Kidney (tissue), 14 donors: ENCODE results near the gene ADAMTS6. TPM values are rescaled to one million over a fixed set of nuclear protein-coding genes. Genes with fewer than 3 reads are reported as not detected.

Experiments used
- DNase-seq, 5 donors: peaks; one replicate each; pipeline ENCODE4 v3.0.0-alpha.2; 2013 to 2020
- FAIRE-seq: peaks from 2 replicates; lab custom pipeline; 2012; peaks lifted over from hg19 to GRCh38; lab: Jason Lieb, UNC
- H3K27ac ChIP-seq, 2 donors: one replicate each; pipeline ENCODE4 v1.7.0; 2013; ENCODE audit warnings: low read depth in 2 of 2, low read length in 2 of 2, inconsistent platforms in 1 of 2
- H3K27me3 ChIP-seq: one replicate; pipeline ENCODE4 v1.7.1; 2013; ENCODE audit warnings: low read length, inconsistent platforms; ENCODE audit not compliant: control insufficient read depth, insufficient read depth
- H3K36me3 ChIP-seq, 3 donors: one replicate each; pipeline versions ENCODE4 v1.7.0 to v1.7.1; 2013; ENCODE audit warnings: low read length in 3 of 3, control low read depth in 1 of 3, inconsistent platforms in 1 of 3; ENCODE audit not compliant: insufficient read depth in 3 of 3, control insufficient read depth in 2 of 3
- H3K4me1 ChIP-seq, 3 donors: one replicate each; pipeline versions ENCODE4 v1.7.0 to v1.7.1; 2013; ENCODE audit warnings: low read length in 3 of 3, inconsistent platforms in 1 of 3, low read depth in 1 of 3; ENCODE audit not compliant: control insufficient read depth in 2 of 3, insufficient read depth in 2 of 3
- H3K4me3 ChIP-seq, 3 donors: one replicate each; pipeline versions ENCODE4 v1.7.0 to v1.8.1; 2013; ENCODE audit warnings: low read length in 3 of 3, control low read depth in 1 of 3, inconsistent platforms in 1 of 3
- H3K9ac ChIP-seq, 3 donors: one replicate each; pipeline versions ENCODE4 v1.7.0 to v1.7.1; 2013; ENCODE audit warnings: low read length in 3 of 3, control low read depth in 1 of 3, inconsistent platforms in 1 of 3
- H3K9me3 ChIP-seq, 3 donors: one replicate each; pipeline versions ENCODE4 v1.7.0 to v1.7.1; 2013; ENCODE audit warnings: low read length in 3 of 3, control low read depth in 1 of 3, inconsistent platforms in 1 of 3; ENCODE audit not compliant: control insufficient read depth in 2 of 3, insufficient read depth in 1 of 3
- intact Hi-C: fragments of 100-400 bp; cut with DNase I; formaldehyde crosslinking; loops from one replicate; pipeline ENCODE4 v1.11.1; 2022
- polyA plus RNA-seq: library from polyadenylated mRNA; stranded (reverse); fragments of 350-450 nt; fragmentation: Illumina TruSeq; extraction: RNeasy Lipid Tissue Mini Kit (QIAGEN cat#74804); gene quantifications from one replicate; pipeline ENCODE4 v1.2.3, GENCODE V29; 2014; ENCODE audit warnings: low read depth, low replicate concordance; ENCODE audit not compliant: insufficient read depth
- total RNA-seq: library from RNA; stranded (reverse); fragmentation: NEBNext Ultra II Directional; extraction: Animal tissue kit (Norgen Biotek cat#: 25700); gene quantifications from one replicate; pipeline ENCODE4 v1.2.1, GENCODE V29; 2021
- TF ChIP-seq, protein P1 (sequence below): IDR thresholded peaks from 3 replicates; pipeline ENCODE4 v1.5.1; 2012; ENCODE audit warnings: mild to moderate bottlenecking, moderate library complexity, borderline replicate concordance; ENCODE audit not compliant: insufficient read depth; ENCODE audit errors: extremely low read depth
- donor health status: control.
- donor health status: control.
- donor health status: control.
- donor health status: control.
- donor health status: control.
- donor health status: DM: yes; HTN: yes; CAD: no.
- donor health status: Normal renal cell carcinoma (clear cell type).

ADAMTS6 gene
- total and polyA plus RNA-seq, 2 donors from 2014 or later = 0.32 to 6.7 TPM

DNA sequence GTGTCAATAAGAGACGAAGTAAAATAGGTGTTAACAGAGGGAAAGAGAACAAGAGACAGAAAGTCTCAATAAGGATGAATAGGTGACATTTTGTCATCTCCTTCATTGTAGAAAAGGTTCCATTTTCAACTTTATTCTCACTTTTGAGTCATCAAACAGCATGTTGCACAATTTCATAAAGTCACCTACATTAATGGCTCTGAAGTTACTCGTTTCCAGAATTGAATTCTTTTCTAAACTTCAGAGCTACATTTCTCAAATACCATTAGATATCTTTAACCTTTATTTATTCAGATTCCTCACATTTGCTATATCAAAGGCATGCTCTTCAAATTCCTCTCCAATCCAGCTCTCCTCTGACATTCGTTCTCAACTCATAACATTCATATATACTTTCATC lies 13.1 kb downstream of the ADAMTS6 start:
- Histone ChIP-seq H3K36me3 (no peaks in the 10 kb centered on the region), H3K4me1 (no peaks in the 10 kb centered on the region), H3K27ac (no peak overlapping the region), H3K27me3 (no peaks in the 10 kb centered on the region), H3K9ac (no peak overlapping the region), H3K4me3 (no peak overlapping the region), H3K9me3 (no peaks in the 10 kb centered on the region)
- TF ChIP-seq, protein P1, sequence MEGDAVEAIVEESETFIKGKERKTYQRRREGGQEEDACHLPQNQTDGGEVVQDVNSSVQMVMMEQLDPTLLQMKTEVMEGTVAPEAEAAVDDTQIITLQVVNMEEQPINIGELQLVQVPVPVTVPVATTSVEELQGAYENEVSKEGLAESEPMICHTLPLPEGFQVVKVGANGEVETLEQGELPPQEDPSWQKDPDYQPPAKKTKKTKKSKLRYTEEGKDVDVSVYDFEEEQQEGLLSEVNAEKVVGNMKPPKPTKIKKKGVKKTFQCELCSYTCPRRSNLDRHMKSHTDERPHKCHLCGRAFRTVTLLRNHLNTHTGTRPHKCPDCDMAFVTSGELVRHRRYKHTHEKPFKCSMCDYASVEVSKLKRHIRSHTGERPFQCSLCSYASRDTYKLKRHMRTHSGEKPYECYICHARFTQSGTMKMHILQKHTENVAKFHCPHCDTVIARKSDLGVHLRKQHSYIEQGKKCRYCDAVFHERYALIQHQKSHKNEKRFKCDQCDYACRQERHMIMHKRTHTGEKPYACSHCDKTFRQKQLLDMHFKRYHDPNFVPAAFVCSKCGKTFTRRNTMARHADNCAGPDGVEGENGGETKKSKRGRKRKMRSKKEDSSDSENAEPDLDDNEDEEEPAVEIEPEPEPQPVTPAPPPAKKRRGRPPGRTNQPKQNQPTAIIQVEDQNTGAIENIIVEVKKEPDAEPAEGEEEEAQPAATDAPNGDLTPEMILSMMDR = no peak
- DNase-seq (no peak), FAIRE-seq (no peak)
- intact Hi-C loops = no loop called here

DNA sequence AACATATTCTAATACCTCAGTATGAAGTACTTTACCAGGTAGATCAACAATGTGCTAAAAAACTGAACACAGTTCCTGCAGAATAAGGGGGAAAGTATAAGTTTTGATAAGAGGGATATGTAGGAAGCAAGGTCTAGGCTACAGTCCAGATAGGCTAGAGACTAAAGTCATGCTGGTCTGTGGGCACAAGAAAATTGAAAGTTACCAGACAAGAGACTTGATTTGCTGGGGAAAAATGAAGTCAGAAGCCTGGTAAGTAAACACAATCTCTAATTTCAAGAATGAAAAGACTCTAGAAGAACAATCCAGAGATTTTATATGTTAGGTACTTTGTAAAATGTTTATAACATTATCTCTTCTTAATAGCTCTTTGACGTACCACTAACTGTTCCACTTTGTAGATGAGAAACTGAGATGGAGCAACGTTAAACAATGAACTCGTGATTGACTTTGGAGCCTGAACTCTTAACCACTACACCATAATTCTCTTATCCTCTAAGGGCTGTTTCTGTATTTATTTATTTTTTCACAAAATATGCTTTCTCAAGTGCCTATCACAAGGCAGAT lies 19.5 kb downstream of the ADAMTS6 start:
- Histone ChIP-seq H3K4me3 (no peak overlapping the region), H3K4me1 (no peaks in the 10 kb centered on the region), H3K27me3 (no peaks in the 10 kb centered on the region), H3K9me3 (no peaks in the 10 kb centered on the region), H3K27ac (no peak overlapping the region), H3K36me3 (no peaks in the 10 kb centered on the region), H3K9ac (no peak overlapping the region)
- FAIRE-seq (no peak), DNase-seq (no peak)
- TF ChIP-seq, protein P1 = no peak
- intact Hi-C loops = no loop called here

DNA sequence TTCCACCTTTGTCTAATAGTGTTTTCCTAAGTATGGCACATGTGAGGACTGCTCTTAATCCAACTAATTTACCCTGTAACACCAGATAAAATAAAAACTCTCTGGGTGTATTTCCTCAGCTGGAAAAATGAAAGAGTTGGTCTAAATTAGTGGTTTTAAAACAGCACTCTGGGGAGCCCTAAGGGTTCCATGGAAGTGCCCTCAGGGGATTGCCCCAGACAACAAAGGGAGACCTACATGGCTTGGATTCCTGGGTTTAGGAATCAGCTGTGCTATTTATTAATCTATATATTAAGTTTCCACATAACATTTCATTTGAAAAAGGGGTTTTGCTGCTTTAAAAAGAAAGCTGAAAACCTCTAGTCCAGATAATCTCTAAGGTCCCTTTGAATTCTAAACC lies 20.2 kb downstream of the ADAMTS6 start:
- no peaks in the 10 kb centered on the region for H3K36me3 ChIP-seq
- TF ChIP-seq, protein P1 = no peak
- no peaks in the 10 kb centered on the region for H3K4me1 ChIP-seq
- DNase-seq (no peak), FAIRE-seq (no peak)
- no peak overlapping the region for H3K4me3 ChIP-seq
- no peak overlapping the region for H3K9ac ChIP-seq
- intact Hi-C loops = no loop called here
- H3K27ac ChIP-seq = no peak overlapping the region
- no peaks in the 10 kb centered on the region for H3K9me3 ChIP-seq
- no peaks in the 10 kb centered on the region for H3K27me3 ChIP-seq

DNA sequence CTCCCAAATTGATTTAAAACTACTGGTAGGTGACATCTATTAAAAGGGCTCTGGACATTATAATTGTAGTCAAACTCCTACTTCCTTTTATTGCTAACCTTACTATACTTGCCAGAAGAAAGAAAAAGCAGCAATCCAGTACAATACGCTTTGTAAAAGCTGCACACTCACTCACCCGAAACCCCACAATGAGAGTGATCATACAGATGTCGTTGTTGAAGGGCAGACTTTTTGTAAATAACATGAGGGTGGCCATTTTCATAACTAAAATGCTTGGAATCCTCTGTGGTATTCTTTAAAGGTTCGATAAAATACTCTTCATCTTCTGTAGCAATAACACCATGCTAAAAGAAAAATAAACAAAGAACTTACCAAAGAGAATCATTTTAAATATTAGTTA lies 21.7 kb downstream of the ADAMTS6 start:
- no peak for DNase-seq
- intact Hi-C loops = no loop called here
- no peak overlapping the region for H3K9ac ChIP-seq
- no peaks in the 10 kb centered on the region for H3K27me3 ChIP-seq
- no peaks in the 10 kb centered on the region for H3K36me3 ChIP-seq
- no peak overlapping the region for H3K27ac ChIP-seq
- no peak for FAIRE-seq
- no peak overlapping the region for H3K4me3 ChIP-seq
- H3K9me3 ChIP-seq = no peaks in the 10 kb centered on the region
- TF ChIP-seq, protein P1 = no peak
- no peaks in the 10 kb centered on the region for H3K4me1 ChIP-seq
